GM19397 (cell line): Measurements from ENCODE around the gene FAM131A.

Experiments used
- ATAC-seq: cut with Tn5 transposase; IDR thresholded peaks from one replicate; pipeline ENCODE4 v1.9.1; 2021; ENCODE audit warnings: mild to moderate bottlenecking, moderate library complexity; ENCODE audit not compliant: unreplicated experiment

FAM131A gene

GRCh38 chr3:184315871-184316661 lies 21.3 kb upstream of the FAM131A start:
- no peak for ATAC-seq

GRCh38 chr3:184316792-184317191 lies 20.6 kb upstream of the FAM131A start:
- ATAC-seq: no peak

- ATAC-seq: no peak
Observed at GRCh38 chr3:184317201-184317600, 20.2 kb upstream of the FAM131A start.

- no peak for ATAC-seq
Observed at GRCh38 chr3:184320104-184320445, 17.3 kb upstream of the FAM131A start.

GRCh38 chr3:184321666-184322065 lies 15.7 kb upstream of the FAM131A start:
- no peak for ATAC-seq

- no peak for ATAC-seq
Observed at GRCh38 chr3:184322731-184323487, 14.5 kb upstream of the FAM131A start.

GRCh38 chr3:184323696-184324095 lies 13.7 kb upstream of the FAM131A start:
- no peak for ATAC-seq

- no peak for ATAC-seq
Observed at GRCh38 chr3:184325269-184325668, 12.1 kb upstream of the FAM131A start.

- ATAC-seq: no peak
Observed at GRCh38 chr3:184325715-184326369, 11.6 kb upstream of the FAM131A start.

- ATAC-seq: no peak
Observed at GRCh38 chr3:184327171-184327570, 10.2 kb upstream of the FAM131A start.

- ATAC-seq: no peak
Observed at GRCh38 chr3:184328516-184328915, 8.9 kb upstream of the FAM131A start.

- ATAC-seq: no peak
Observed at GRCh38 chr3:184332370-184333090, 4.9 kb upstream of the FAM131A start.

GRCh38 chr3:184333190-184333589 lies 4.2 kb upstream of the FAM131A start:
- ATAC-seq: no peak

GRCh38 chr3:184333700-184334099 lies 3.7 kb upstream of the FAM131A start:
- no peak for ATAC-seq

- ATAC-seq: no peak
Observed at GRCh38 chr3:184334470-184335158, 2.8 kb upstream of the FAM131A start.

- ATAC-seq: no peak
Observed at GRCh38 chr3:184335291-184335660, 2.1 kb upstream of the FAM131A start.

GRCh38 chr3:184335661-184336546 lies 1.5 kb upstream of the FAM131A start:
- peak; percentile 77 for ATAC-seq

GRCh38 chr3:184336547-184337398 lies 627 bp upstream of the FAM131A start:
- ATAC-seq: no peak

- ATAC-seq: no peak
Observed at GRCh38 chr3:184337981-184338380, 581 bp downstream of the FAM131A start.
